D341Med (cell line): ENCODE data around the gene LBP.
"Not testable (repeated sequence)": the region's sequence is repeated elsewhere in the genome, so short reads cannot be mapped to it uniquely, and the experiment has no call there.

Experiments used
- DNase-seq: peaks from one replicate; pipeline ENCODE4 v3.0.0; 2012; ENCODE audit warnings: low spot score

Gene LBP

DNA sequence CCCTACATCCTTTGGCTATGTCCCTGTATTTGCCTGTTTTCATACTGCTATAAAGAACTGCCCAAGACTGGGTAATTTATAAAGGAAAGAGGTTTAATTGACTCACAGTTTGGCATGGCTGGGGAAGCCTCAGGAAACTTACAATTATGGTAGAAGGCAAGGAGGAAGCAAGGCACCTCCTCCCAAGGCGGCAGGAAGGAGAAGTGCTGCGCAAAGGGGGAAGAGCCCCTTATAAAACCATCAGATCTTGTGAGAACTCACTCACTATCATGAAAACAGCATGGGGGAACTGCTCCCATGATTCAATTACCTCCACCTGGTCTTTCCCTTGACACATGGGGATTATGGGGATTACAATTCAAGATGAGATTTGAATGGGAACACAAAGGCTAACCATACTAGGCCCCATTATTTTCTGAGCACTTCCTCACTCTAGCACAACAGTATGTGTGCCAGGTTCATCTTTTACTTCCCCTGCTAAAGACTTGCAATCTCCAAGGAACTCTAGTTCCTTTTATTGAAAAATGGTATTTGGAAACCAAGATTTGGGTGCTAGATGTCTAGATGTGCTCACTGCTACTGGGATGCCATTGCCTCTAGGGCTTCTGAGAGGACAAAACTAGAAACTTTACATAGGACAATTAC, 49.6 kb downstream of the LBP start:
- DNase-seq, result not testable (repeated sequence)

GRCh38 chr20:38402089-38402488, 55.8 kb downstream of the LBP start:
- no peak for DNase-seq

DNA sequence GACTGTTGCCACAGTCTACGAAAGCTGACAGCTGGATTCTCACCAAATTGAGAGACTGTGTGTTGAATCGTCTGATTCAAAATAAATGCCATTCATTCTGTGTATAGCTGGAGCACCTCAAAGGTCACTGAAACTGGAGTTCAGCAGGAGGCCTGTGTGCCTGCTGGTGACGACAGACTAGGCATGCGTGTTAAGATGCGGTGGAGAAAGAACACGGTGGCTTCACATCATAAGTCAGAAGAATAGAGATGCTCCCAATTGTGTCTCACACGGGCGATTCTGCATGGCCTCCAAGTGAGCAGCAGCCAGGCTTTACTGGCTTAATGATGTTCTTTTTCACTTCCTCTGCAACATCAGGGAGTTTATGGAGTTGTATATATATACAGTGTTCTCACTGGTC, 56.5 kb downstream of the LBP start:
- DNase-seq, result no peak

DNA sequence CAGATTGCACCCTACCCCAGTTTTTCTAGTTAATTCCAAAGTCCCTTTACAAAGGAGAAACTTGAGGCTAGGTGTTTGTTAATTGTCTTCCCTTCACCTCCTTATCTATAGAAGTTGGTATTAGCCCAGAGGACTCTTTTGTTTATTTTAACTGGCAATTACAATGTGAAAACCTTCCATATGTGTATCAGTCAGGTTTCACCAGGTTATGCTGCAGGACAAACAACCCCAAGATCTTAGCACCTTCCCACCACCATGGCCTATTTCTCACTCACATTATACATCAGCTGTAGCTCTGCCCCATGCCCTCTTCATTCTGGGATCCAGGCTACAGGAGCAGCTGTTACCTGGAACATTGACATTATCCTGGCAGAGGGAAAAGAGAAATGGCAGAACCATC, 57.7 kb downstream of the LBP start:
- no peak for DNase-seq

GRCh38 chr20:38405132-38405531, 58.9 kb downstream of the LBP start:
- no peak for DNase-seq

DNA sequence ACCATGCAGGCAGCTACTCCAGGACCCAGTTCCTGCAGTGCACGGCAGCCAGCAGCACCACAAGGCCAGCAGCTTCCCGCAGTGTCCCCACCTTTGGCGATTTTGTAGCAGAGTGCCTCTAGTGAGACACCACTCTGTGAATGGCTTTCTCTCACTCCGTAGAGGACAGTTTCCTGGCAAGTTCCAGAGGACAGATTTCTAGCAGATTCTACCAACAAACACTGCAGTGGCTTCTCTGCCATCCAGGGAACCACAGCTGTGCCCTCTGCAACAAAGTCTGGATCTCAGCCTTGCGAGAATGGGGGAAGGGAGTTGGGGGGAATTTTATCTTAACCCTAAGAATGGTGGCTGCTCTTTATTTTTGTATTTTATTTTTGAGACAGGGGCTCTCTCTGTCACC, 60.2 kb downstream of the LBP start:
- DNase-seq, result no peak

GRCh38 chr20:38407321-38407720, 61.0 kb downstream of the LBP start:
- DNase-seq, result no peak

DNA sequence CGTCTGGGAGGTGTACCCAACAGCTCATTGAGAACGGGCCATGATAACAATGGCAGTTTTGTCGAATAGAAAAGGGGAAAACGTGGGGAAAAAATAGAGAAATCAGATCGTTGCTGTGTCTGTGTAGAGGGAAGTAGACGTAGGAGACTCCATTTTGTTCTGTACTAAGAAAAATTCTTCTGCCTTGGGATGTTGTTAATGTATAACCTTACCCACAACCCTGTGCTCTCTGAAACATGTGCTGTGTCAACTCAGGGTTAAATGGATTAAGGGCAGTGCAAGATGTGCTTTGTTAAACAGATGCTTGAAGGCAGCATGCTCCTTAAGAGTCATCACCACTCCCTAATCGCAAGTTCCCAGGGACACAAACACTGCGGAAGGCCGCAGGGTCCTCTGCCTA, 61.5 kb downstream of the LBP start:
- not testable (repeated sequence) for DNase-seq

DNA sequence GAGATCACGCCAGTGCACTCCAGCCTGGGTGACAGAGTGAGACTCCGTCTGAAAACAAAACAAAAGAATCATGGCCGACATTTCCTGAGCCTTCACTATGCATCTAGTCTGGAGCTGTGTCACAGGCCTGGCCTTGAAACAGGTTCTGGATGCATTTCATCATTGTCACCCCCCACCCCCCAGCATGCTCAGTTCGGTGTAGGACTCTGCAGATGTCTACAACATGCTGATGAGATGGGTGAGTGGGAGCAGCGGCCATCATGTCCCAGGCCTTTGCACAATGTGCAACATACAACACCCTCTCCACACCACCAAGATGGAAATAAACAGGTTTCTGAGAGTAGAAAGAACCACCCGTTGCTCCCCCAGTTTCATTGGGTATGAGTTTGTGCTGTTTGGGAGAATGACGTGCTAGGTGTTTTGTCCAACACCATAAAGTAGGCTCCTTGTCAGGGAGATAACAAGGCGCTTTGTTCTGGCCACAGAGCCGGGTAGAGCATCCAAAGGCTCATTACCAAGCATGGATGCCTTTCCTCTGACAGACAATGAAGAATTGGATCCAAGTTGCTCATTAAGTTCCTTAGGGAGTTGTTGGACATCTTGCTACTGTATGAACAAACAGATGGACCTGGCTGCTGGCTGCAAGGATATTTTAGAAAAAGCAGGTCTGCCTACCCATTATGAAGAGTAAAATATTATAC, 66.7 kb downstream of the LBP start:
- DNase-seq, result no peak

DNA sequence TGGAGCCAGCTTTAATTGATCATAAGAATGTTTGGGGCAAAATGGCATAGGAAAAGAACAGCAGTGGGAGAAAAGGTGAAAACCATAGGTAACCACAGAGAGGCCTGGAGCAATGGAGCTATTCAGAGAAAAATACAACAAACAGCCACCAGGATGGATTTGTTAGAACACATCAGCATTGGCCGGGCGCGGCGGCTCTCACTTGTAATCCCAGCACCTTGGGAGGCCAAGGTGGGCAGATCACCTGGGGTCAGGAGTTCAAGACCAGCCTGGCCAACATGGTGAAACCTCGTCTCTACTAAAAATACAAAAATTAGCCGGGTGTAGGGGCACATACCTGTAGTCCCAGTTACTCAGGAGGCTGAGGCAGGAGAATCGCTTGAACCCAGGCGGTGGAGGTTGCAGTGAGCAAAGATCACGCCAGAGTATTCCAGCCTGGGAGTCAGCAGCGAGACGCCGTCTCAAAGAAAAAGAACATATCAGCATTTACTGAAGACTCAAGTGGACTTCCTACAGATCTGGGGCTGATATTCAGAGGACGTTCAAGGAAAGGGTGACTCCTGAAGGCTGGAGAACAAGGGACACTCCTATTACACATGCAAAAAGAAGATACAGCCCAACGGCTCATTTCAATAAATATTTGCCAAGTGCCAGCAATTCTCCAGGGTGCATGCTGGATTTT, 68.6 kb downstream of the LBP start:
- no peak for DNase-seq

GRCh38 chr20:38418509-38419204, 72.4 kb downstream of the LBP start:
- no peak for DNase-seq

DNA sequence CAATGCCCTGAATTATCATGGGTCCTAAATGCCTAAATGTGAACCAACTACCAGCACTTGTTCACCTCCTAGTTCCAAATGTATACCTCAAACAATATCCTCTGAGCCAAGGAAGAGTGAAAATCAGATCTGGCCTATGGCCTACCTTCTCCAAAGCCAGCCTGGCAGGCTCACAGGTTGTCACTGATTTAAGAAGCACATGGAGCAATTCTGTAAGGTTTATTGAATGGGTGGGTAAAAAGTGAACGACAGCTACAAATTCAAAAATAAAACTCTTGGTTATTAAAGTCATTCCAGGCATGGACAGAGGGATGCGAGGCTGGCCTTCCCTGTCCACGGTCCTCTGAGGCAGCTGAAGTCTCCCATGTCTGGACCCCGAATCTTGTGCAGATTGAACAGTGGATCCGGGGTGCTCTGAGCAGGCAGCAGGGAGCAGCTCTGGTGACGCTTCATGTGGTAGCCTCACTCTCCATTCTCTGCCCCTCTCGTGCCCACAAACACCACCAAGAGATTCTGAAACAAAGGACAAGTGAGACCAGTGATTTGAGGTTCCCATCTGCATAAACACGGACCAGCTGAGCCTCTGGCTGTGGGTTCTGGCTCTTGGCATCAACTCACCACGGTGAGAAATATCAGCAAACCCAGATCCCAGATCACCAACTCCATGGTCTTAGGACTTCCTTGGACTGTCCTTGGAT, 74.3 kb downstream of the LBP start:
- DNase-seq, result no peak

DNA sequence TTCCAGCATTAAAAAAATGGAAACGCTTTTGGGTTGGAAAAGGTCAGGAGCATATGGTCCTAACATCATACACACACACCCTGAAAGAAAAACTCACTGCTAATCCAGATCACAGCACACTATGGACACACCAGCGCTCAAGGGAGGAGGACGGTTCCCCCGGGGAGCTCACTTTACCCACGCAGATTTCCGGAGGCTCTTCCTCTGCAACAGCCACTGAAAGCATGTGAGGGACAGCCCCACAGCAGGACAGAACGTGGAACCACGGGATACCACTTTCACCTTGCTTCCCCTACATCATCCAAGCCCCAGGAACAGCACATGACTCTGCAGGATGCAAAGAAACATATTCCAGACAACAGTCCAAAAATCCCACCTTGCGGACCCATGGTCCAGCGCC, 75.6 kb downstream of the LBP start:
- DNase-seq, result no peak

DNA sequence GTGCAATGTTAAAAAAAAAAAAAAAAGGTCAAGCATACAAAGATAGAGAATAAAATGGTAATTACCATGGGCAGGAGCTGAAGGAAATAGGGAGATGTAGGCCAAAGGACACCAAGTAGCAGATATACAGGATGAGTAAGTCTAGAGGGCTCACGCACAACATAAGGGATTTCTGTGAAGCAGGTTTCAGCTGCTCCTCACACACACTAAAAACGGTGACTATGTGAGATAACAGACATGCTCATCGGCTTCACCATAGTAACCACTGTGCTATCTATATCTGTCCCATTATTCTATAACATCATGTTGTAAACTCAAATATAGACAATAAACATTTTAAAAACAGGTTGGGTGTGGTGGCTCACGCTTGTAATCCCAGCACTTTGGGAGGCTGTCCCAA, 77.3 kb downstream of the LBP start:
- DNase-seq, result no peak

DNA sequence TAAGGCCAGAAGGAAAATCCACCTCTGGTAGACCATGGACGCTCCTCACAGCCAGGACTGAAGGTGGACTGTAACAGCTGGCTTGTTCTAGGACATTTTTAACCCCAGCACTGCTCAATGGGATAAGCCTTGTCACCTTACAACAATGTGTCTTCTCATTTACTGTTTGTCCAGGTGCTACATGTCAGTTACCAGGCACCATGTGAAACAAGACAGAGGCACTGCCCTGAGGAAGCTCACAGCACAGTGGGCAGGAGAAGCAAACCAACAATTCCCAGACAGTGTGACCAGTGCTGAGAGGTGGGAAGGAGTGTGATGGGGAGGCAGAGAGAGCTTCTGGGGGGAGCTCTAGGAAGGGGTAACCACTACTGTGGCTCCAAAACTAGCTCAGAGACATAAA, 78.1 kb downstream of the LBP start:
- no peak for DNase-seq

GRCh38 chr20:38426006-38426897, 80.0 kb downstream of the LBP start:
- DNase-seq, result no peak
